HTR-8/SVneo (cell line): Measurements from ENCODE around the gene CROCC2.

Experiments used
- DNase-seq: peaks from one replicate; pipeline ENCODE4 v3.0.0; 2011; ENCODE audit warnings: low spot score, mixed read lengths; ENCODE audit not compliant: insufficient read length
- FAIRE-seq: peaks from 2 replicates; lab custom pipeline; 2011; peaks lifted over from hg19 to GRCh38; lab: Jason Lieb, UNC

The CROCC2 gene

DNA sequence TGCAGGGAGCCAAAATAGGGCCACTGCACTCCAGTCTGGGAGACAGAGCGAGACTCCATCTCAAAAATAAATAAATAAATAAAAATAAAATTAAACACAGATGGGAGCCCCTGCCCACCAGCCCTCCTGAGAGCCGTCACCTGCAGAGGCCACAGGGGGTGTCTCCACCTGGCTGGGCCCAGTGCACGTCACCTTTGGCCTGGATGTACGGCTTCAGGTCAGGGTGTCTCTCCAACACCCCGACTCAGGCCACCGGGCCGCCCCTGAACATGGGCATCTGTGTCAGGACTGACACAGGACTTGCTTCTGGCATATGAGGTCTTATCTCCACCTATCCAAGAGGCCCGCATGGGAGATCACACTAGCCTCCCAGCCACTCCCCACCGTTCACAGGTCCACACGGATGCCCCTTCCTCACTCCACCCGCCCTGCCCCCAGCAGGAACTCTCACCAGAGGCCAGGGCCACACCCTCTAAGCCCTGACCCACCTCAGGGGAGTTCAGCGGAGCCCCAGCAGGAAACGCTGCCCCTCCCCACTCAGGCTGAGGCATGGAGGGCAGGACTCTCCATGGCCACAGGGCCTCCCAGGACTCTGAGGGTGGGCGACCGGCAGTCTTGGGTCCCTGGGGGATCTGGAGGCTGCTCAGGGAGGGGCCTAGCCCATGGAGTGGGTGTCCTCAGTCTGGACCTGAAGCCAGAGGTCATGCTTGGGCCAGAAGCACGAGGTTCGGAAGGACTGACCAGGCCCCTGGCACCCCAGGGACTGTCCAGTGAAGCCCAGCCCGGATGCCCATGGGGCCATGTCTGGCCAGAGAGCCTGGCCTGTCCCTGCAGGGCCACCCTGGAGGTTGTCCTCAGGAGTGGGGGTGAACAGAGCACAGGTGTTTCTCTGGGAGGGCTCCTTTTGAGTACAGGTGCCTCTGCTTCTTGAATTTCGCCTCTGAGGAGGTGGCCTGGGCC is 1.6 kb upstream of the CROCC2 start:
- no peak for FAIRE-seq

GRCh38 chr2:240905176-240905781 is 857 bp upstream of the CROCC2 start:
- no peak for FAIRE-seq
- DNase-seq: no peak

More for the DNA sequence above, 1.6 kb upstream of the CROCC2 start:
- DNase-seq: no peak

- FAIRE-seq (no peak), DNase-seq (no peak)
Observed at GRCh38 chr2:240906911-240907590, 915 bp downstream of the CROCC2 start.

DNA sequence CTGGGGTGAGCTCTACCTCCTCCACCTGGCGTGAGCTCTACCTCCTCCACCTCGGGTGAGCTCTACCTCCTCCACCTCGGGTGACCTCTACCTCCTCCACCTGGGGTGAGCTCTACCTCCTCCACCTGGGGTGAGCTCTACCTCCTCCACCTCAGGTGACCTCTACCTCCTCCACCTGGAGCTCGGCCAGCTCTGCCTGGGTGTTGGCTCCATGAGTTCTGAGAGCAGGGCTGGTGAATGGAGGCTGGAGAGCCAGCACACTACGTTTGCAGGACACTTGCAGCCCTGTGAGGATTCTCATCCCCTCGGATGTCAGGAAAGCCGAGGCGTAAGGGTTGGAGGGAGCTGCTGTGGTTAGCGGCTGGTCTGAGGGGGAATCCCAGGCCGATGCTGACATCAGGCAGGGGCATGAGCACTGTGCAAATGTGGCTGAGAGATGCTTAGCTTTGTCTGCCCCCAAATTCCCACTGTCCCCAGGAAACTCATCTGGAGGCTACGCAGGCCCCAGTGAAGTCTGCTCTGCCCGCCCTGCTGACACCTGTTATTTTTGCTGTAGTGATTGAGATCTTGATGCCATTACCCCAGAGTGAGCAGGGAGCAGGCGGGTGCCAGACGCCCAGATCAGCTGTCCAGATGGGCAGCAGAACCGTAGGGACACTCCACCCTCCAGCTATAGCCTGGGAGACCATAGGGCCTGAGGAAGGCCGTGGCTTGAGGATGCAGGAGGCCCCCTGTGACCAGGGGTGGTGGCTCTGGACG is 3.3 kb downstream of the CROCC2 start:
- no peak for FAIRE-seq

GRCh38 chr2:240911641-240912265 is 5.6 kb downstream of the CROCC2 start:
- DNase-seq (no peak), FAIRE-seq (no peak)

More for the DNA sequence above, 3.3 kb downstream of the CROCC2 start:
- no peak for DNase-seq

DNA sequence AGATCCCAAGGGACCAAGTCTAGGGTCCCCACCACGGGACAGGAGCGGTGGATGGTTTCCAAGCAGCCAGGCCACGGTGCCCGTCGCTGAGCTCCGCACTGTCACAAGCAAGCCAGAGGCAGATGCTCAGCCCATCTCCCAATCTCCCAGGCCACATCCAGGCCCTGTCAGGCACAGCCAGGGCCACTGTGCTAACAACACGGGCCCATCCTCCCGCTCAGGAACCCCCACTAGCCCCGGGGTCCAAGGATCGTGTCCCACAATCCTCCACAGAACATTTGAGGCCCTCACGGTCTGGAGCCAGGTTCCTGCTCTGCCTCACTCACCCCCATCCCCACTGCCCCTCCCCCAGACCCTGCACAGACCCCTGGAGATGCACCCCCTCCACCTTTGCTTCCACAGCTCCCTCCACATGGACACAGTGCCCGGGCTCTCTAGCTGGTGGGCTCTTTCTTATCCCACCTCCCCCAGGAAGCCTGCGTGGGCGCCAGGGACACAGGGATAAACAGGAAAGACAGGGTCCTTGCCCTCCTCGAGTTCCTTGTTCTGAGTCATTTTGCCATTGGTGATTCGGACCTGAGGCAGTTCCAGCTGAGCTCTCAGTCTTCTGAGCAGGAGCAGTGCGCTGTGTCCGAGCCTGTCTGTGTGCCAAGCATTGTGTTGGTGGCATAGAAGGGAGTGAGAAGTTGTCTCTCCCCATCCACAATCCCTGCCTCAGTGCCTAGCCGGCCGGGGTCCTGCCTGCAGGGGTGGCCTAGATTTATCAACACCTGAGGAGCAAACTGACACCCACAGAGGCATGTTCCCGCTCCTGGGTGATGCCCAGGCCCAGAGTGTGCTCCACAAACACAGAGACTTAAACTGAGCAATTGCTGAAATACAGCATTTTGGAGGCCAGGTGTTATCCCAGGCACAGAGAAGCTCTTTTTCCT is 7.0 kb downstream of the CROCC2 start:
- no peak for FAIRE-seq

DNA sequence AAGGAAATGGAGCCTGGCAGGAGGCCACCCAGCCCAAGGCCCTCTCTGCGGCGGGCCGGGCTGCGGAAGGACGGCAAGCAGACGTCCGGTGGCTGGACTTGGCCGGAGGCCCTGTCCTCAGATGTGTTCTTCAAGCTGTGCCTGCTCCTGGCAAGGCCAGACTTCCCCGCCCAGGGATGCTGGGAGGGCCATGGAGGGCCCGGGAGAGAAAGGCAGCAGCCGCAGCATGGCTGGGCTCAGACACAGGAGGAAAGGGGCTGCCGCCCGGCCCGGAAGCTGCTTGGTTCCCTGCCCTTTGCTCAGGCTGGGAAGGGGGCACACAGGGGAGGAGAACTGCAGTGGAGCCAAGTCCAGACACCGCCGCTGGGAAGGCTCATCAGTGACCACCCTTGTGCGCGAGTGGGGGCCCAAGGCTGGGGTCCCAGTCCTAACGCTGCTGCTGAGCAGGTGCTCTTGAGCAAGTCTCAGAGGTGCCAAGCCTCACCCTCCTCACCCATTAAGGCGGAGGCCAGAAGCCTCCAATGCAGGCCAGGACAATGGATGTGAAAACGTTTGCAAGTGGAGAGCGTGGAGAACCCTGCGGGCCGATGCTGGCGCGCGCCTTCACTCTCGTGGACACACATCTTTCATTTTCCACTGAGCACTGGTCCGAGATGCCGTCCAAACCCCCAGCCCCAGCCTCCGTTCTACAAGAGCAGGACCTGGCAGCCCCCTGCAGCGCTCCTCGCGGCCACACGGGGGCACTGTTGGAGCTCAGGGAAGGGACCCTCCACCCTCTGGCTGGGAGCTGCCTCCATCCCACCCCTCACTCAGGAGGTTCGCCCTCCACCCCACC is 7.9 kb downstream of the CROCC2 start:
- DNase-seq: peak; percentile 75

More for the DNA sequence above, 7.0 kb downstream of the CROCC2 start:
- DNase-seq: no peak

DNA sequence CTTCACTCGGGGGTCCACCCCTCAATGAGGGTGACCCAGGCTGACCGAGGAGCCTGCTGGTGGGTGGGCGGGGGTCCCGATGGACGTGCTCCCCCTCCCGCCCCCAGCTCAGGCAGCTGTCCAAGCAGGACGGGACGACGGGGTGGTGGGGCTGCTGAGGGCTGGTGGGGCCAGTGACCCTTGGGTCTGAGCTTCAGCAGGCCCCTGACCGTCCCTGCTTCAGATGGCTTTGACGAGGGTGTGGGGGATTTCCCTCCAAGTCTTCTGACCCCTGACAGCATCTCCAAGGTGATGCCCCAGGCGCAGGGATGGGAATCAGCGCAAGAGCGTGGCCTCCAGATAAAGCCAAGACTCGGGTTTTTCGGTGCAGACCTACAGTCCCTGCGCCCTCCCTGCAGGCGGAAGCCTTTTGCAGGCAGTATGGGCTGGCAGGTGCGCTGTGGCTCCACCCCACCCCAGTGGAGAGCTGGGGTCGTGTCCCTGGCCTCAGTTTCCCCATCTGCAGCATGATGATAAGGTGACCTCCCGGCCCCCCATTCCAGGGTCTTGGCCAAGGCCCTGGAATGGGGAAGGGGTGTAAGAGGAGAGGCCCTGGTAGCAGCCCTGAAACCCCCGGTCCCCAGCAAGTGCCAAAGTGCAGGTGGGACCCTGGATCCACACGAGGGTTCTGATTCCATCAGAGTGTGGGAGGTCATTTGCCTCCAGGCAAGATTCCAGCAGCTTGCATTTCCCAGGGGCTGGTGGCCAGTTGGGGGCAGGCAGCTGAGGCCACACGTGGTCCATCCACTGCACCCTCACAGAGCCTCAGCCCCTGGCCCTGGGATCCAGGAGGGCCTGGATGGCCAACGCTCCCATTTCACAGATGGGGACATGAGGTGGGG is 8.7 kb downstream of the CROCC2 start:
- DNase-seq (no peak), FAIRE-seq (no peak)

More for the DNA sequence above, 7.9 kb downstream of the CROCC2 start:
- FAIRE-seq: peak; percentile 28

DNA sequence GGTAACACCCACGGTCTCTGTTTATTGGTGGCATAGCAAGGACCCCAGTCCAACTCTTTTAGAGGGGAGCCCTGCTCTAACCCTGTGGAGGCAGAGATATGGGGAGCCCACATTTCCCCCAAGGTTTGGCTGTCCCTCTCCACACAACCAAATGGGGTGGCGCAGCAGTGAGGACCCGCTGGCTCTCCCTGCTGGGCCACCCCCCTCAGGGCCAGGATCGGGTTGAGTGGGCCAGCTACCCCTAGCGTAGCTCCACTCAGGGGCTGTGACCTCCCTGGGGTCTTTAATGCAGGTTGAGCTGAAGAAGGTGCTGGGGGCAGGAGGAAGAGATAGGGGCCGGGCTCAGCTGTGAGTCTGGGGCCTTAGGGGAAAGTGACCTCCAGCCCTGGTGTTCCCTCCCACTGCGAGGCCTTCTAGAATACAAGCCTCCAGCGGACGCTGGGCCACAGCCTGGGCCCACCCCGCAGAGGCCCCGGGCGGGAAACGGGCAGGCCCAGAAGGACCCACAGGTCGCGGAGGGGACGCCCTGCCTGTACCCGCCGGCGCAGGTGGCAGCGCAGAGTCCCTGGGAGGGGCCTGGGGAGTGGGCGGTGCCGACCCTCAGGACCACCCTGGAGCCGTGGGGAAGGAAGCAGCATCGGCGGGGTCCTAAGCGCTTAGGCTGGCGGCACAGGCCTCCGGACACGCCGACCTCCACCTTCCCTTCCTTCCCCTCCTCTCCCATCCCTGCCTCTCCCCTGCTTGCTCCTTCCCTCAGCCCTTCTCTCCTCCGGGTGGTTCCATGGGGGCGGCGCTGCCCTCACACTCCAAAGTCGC is 9.6 kb downstream of the CROCC2 start:
- no peak for FAIRE-seq

GRCh38 chr2:240916571-240917008 is 10.5 kb downstream of the CROCC2 start:
- peak; percentile 41 for DNase-seq
- FAIRE-seq: no peak

More for the DNA sequence above, 9.6 kb downstream of the CROCC2 start:
- DNase-seq: no peak

DNA sequence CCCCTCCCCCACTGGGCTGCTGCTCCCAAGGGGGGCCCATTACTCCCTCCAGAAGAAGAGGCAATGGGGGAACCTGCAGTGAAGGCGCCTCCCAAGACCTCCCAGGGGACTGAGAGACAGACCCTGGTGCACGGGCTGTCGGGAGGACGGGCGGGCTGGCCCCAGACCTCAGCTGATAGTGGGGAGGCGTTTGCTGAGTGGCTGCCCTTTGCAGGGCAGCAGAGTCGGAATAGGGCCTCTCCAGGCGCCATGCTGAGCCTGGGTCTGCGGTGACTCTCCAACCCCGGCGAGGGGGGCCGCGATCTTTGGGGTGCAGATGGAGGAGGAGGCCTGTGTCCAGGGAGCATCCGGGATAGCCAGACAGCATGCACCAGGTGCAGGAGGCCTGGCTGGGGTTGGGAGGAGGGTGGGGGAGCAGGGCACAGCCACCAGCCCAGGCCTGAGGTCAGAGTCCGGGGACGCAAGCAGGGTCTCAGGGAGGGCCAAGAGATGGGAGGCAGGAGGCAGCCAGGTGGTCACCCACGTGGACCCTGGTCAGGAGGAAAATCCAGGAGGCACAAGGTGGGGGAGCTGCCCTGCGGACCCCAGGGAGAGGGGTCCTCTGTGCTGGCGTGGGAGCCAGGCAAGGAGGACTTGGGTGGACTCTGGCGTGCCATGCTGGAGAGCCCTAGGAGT is 11.0 kb downstream of the CROCC2 start:
- no peak for FAIRE-seq
- no peak for DNase-seq

DNA sequence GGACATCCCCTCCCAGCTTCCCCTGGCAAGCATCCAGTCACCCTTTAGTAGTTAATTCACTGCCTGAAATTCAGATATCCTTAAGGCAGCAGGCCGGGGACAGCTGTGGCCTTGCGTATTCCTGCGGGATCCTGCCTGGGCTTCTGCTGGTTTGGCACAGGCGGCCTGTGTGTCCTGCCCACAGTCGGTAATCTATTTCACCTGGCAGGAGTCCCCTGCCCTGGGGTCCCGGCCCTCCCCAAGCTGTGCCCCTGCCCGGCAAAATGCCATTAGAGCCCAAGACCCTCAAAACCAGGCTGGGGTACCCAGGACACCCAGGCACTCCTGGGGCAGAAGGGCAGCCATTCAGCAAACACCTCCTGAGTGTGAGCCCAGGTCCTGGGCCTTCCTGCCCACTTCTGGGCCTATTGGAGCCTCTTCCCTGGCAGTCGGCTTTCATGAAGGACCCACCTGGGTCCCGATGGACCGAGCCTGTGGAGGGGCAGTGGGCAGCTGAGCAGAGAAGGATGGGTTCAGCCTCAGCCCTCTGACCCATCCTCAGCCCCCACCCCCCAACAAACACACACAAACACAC is 11.6 kb downstream of the CROCC2 start:
- DNase-seq (no peak), FAIRE-seq (no peak)

GRCh38 chr2:240918258-240919091 is 12.3 kb downstream of the CROCC2 start:
- DNase-seq: no peak
- FAIRE-seq: no peak

- DNase-seq (no peak), FAIRE-seq (no peak)
Observed at GRCh38 chr2:240919161-240919781, 13.1 kb downstream of the CROCC2 start.
